IMR-90 (cell line): Measurements from ENCODE around the gene KRT33A. TPM values are rescaled to one million over a fixed set of nuclear protein-coding genes. Genes with fewer than 3 reads are reported as not detected.

ENCODE experiments used
- ATAC-seq: fragments of 200-7000 bp; cut with Tn5 transposase; 2 replicates; pipeline ENCODE4 v1.9.1; 2020; ENCODE audit warnings: low read depth, mild to moderate bottlenecking, moderate library complexity
- BruUV-seq: library from RNA; stranded (reverse); fragments of 400-500 nt; replicated peaks from 2 replicates; lab custom pipeline; 2021; lab: Mats Ljungman, UMichigan
- CTCF ChIA-PET: fragments of 300-600 bp; formaldehyde crosslinking; extraction: SDS; loops from one replicate; lab custom pipeline; 2021; ENCODE audit warnings: antibody characterized with exemption; lab: Yijun Ruan, JAX
- POLR2A ChIA-PET: fragments of 300-600 bp; sonication (Branson Sonifier 250); formaldehyde crosslinking; loops from one replicate; lab custom pipeline; 2022; ENCODE audit warnings: antibody characterized with exemption; ENCODE audit not compliant: unreplicated experiment; lab: Charles Lee
- DNase-seq: peaks from one replicate; pipeline ENCODE4 v3.0.0; 2013
- H2AFZ ChIP-seq: replicated peaks from 2 replicates; pipeline ENCODE3; 2013; ENCODE audit warnings: low read length, mild to moderate bottlenecking; ENCODE audit not compliant: poor library complexity
- H2AK5ac ChIP-seq: 2 replicates; pipeline ENCODE4 v1.6.1; 2013; ENCODE audit warnings: low read depth, low read length, inconsistent platforms
- H2AK9ac ChIP-seq: replicated peaks from 2 replicates; pipeline ENCODE3; 2013; ENCODE audit warnings: mild to moderate bottlenecking, low read depth, low read length, moderate library complexity; ENCODE audit not compliant: poor library complexity
- H2BK120ac ChIP-seq: 2 replicates; pipeline ENCODE4 v1.6.1; 2013; ENCODE audit warnings: low read depth, low read length, inconsistent platforms
- H2BK15ac ChIP-seq: 3 replicates; pipeline ENCODE4 v1.6.1; 2013; ENCODE audit warnings: low read depth, low read length, inconsistent platforms
- H2BK20ac ChIP-seq: 2 replicates; pipeline ENCODE4 v1.6.1; 2013; ENCODE audit warnings: low read depth, mild to moderate bottlenecking, inconsistent platforms, low read length, moderate library complexity
- H2BK5ac ChIP-seq: 2 replicates; pipeline ENCODE4 v1.6.1; 2013; ENCODE audit warnings: mild to moderate bottlenecking, low read depth, low read length, inconsistent platforms; ENCODE audit not compliant: poor library complexity, severe bottlenecking
- H3K14ac ChIP-seq: replicated peaks from 2 replicates; pipeline ENCODE4 v1.6.1; 2013; ENCODE audit warnings: low read depth, low read length, inconsistent platforms
- H3K18ac ChIP-seq: 2 replicates; pipeline ENCODE4 v1.6.1; 2013; ENCODE audit warnings: low read depth, low read length, control low read depth
- H3K23ac ChIP-seq: 2 replicates; pipeline ENCODE4 v1.6.1; 2013; ENCODE audit warnings: low read depth, low read length, inconsistent platforms
- H3K27ac ChIP-seq: 2 replicates; pipeline ENCODE4 v1.5.1; 2013; ENCODE audit warnings: mild to moderate bottlenecking, control low read depth, low read length; ENCODE audit not compliant: insufficient read depth
- H3K27me3 ChIP-seq: 2 replicates; pipeline ENCODE4 v1.6.1; 2013; ENCODE audit warnings: low read length; ENCODE audit not compliant: control insufficient read depth, insufficient read depth
- H3K36me3 ChIP-seq: 2 replicates; pipeline ENCODE4 v1.6.1; 2013; ENCODE audit warnings: low read length, mixed read lengths; ENCODE audit not compliant: control insufficient read depth, insufficient read depth
- H3K4ac ChIP-seq: 2 replicates; pipeline ENCODE4 v1.6.1; 2013; ENCODE audit warnings: low read depth, low read length, inconsistent platforms
- H3K4me1 ChIP-seq: 2 replicates; pipeline ENCODE4 v1.6.1; 2013; ENCODE audit warnings: low read length, mixed read lengths; ENCODE audit not compliant: control insufficient read depth, insufficient read depth
- H3K4me2 ChIP-seq: 2 replicates; pipeline ENCODE4 v1.6.1; 2013; ENCODE audit warnings: low read depth, mild to moderate bottlenecking, control low read depth, low read length, moderate library complexity
- H3K4me3 ChIP-seq: 2 replicates; pipeline ENCODE4 v1.5.1; 2013; ENCODE audit warnings: low read depth, mild to moderate bottlenecking, control low read depth, low read length, moderate library complexity; ENCODE audit not compliant: insufficient read depth
- H3K56ac ChIP-seq: 2 replicates; pipeline ENCODE4 v1.6.1; 2013; ENCODE audit warnings: low read length, inconsistent platforms; ENCODE audit not compliant: insufficient read depth; ENCODE audit errors: extremely low read depth
- H3K79me1 ChIP-seq, 2 experiments: 2 replicates each; pipeline ENCODE4 v1.6.1; 2013; ENCODE audit warnings: low read length in 2 of 2, inconsistent platforms in 1 of 2, low read depth in 1 of 2
- H3K9ac ChIP-seq: 2 replicates; pipeline ENCODE4 v1.6.1; 2013; ENCODE audit warnings: low read depth, low read length, control low read depth
- H3K9me1 ChIP-seq: 2 replicates; pipeline ENCODE4 v1.6.1; 2013; ENCODE audit warnings: low read length, inconsistent platforms; ENCODE audit not compliant: insufficient read depth
- H3K9me3 ChIP-seq: 2 replicates; pipeline ENCODE4 v1.6.1; 2013; ENCODE audit warnings: low read length; ENCODE audit not compliant: control insufficient read depth, insufficient read depth
- H4K20me1 ChIP-seq: 2 replicates; pipeline ENCODE4 v1.6.1; 2013; ENCODE audit warnings: low read length, inconsistent platforms; ENCODE audit not compliant: insufficient read depth
- H4K5ac ChIP-seq: 2 replicates; pipeline ENCODE4 v1.6.1; 2013; ENCODE audit warnings: mild to moderate bottlenecking, low read depth, low read length, control low read depth
- H4K8ac ChIP-seq, 2 experiments: 2 replicates each; pipeline ENCODE4 v1.6.1; 2013; ENCODE audit warnings: low read depth in 2 of 2, low read length in 2 of 2, control low read depth in 1 of 2, inconsistent platforms in 1 of 2
- H4K91ac ChIP-seq: 2 replicates; pipeline ENCODE4 v1.6.1; 2013; ENCODE audit warnings: low read depth, low read length, inconsistent platforms; ENCODE audit not compliant: insufficient read depth
- BHLHE40 ChIP-seq: fragments of 150-350 bp; IDR thresholded peaks from 2 replicates; pipeline ENCODE4 v1.6.1; 2016; ENCODE audit warnings: mild to moderate bottlenecking, low read depth, low read length
- CEBPB ChIP-seq: IDR thresholded peaks from 2 replicates; pipeline ENCODE4 v1.6.1; 2012; ENCODE audit warnings: low read depth, low read length, improper control_type of control experiment
- CHD1 ChIP-seq: IDR thresholded peaks from 2 replicates; pipeline ENCODE4 v1.6.1; 2012; ENCODE audit warnings: low read depth, low read length, improper control_type of control experiment
- CTCF ChIP-seq: conservative IDR thresholded peaks from 2 replicates; pipeline ENCODE4 v1.5.1; 2012; ENCODE audit warnings: mild to moderate bottlenecking, low read depth, low read length, improper control_type of control experiment
- FOS ChIP-seq: fragments of 150-350 bp; IDR thresholded peaks from 2 replicates; pipeline ENCODE4 v1.6.1; 2016; ENCODE audit warnings: low read depth, low read length
- MAFK ChIP-seq: IDR thresholded peaks from 2 replicates; pipeline ENCODE4 v1.6.1; 2012; ENCODE audit warnings: low read depth, low read length, improper control_type of control experiment
- MAZ ChIP-seq: IDR thresholded peaks from 2 replicates; pipeline ENCODE4 v1.6.1; 2012; ENCODE audit warnings: low read depth, mild to moderate bottlenecking, low read length, improper control_type of control experiment, moderate library complexity, borderline replicate concordance
- MXI1 ChIP-seq: IDR thresholded peaks from 2 replicates; pipeline ENCODE4 v1.6.1; 2012; ENCODE audit warnings: low read depth, mild to moderate bottlenecking, low read length, moderate library complexity, borderline replicate concordance
- NFE2L2 ChIP-seq: fragments of 150-350 bp; IDR thresholded peaks from 2 replicates; pipeline ENCODE4 v1.6.1; 2016; ENCODE audit warnings: low read depth, mild to moderate bottlenecking, low read length
- POLR2A ChIP-seq: IDR thresholded peaks from 2 replicates; pipeline ENCODE4 v1.6.1; 2012; ENCODE audit warnings: mild to moderate bottlenecking, low read depth, low read length
- RAD21 ChIP-seq: IDR thresholded peaks from 2 replicates; pipeline ENCODE4 v1.6.1; 2012; ENCODE audit warnings: low read length, improper control_type of control experiment
- RCOR1 ChIP-seq: IDR thresholded peaks from 2 replicates; pipeline ENCODE4 v1.6.1; 2012; ENCODE audit warnings: mild to moderate bottlenecking, low read length, improper control_type of control experiment; ENCODE audit not compliant: insufficient replicate concordance
- RFX5 ChIP-seq: IDR thresholded peaks from 2 replicates; pipeline ENCODE4 v1.8.0; 2012; ENCODE audit warnings: low read depth, mild to moderate bottlenecking, low read length, moderate library complexity
- SMC3 ChIP-seq: fragments of 150-350 bp; IDR thresholded peaks from 2 replicates; pipeline ENCODE4 v1.6.1; 2016; ENCODE audit warnings: low read depth, mild to moderate bottlenecking, antibody characterized with exemption, low read length, moderate library complexity
- WGBS, 2 experiments: methylation state at CpG; one replicate each; pipeline versions ENCODE4 v1.1.5 to v1.1.7; 2013; ENCODE audit warnings: missing lambda C conversion rate in 2 of 2; ENCODE audit not compliant: insufficient read length in 1 of 2; ENCODE audit errors: extremely low coverage in 2 of 2; 5-methylcytosine and 5-hydroxymethylcytosine counted together
- dilution Hi-C: fragments of 300-500 bp; cut with HindIII; formaldehyde crosslinking; loops from one replicate; pipeline ENCODE4 v1.14.3; 2018; ENCODE audit warnings: low sequenced_read_pairs; ENCODE audit not compliant: unreplicated experiment
- in situ Hi-C: fragments of 300-500 bp; cut with MboI; formaldehyde crosslinking; loops from 3 replicates; pipeline ENCODE4 v1.14.3; 2019; ENCODE audit warnings: low sequenced_read_pairs, inconsistent platforms, mixed read lengths
- intact Hi-C: fragments of 100-400 bp; cut with micrococcal nuclease; formaldehyde crosslinking; loops from 2 replicates; pipeline ENCODE4 v1.10.0; 2022
- polyA plus RNA-seq, 3 experiments: library from polyadenylated mRNA; depleted of rRNA; stranded (reverse); fragments of >200 nt; gene quantifications; 2 replicates each; pipeline ENCODE4 v1.2.3, GENCODE V29; 2012; ENCODE audit warnings: low replicate concordance in 1 of 3
- total RNA-seq: library from RNA; depleted of rRNA; stranded (reverse); fragments of >200 nt; gene quantifications from 2 replicates; pipeline ENCODE4 v1.2.3, GENCODE V29; 2012
- TF ChIP-seq, protein P1 (sequence below): fragments of 150-350 bp; IDR thresholded peaks from 2 replicates; pipeline ENCODE4 v1.6.1; 2016; ENCODE audit warnings: low read depth, mild to moderate bottlenecking, low read length, moderate library complexity, borderline replicate concordance
- TF ChIP-seq, protein P2 (sequence below): fragments of 150-350 bp; IDR thresholded peaks from 2 replicates; pipeline ENCODE4 v1.6.1; 2017; ENCODE audit warnings: mild to moderate bottlenecking, antibody characterized with exemption, low read length, low read depth

KRT33A gene
- total and polyA plus RNA-seq, 2 of the 4 experiments (the other 2 are of a cell fraction) = not detected

- H4K91ac ChIP-seq = no peak overlapping the region
- H3K4ac ChIP-seq = no peak overlapping the region
- TF ChIP-seq RCOR1 (no peak), POLR2A (no peak), MAZ (no peak), CEBPB (no peak), FOS (no peak), CTCF (no peak), BHLHE40 (no peak), RFX5 (no peak), SMC3 (no peak), MXI1 (no peak), RAD21 (no peak), CHD1 (no peak), MAFK (no peak), NFE2L2 (no peak)
- TF ChIP-seq, protein P1, sequence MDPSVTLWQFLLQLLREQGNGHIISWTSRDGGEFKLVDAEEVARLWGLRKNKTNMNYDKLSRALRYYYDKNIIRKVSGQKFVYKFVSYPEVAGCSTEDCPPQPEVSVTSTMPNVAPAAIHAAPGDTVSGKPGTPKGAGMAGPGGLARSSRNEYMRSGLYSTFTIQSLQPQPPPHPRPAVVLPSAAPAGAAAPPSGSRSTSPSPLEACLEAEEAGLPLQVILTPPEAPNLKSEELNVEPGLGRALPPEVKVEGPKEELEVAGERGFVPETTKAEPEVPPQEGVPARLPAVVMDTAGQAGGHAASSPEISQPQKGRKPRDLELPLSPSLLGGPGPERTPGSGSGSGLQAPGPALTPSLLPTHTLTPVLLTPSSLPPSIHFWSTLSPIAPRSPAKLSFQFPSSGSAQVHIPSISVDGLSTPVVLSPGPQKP = no peak
- TF ChIP-seq, protein P2, sequence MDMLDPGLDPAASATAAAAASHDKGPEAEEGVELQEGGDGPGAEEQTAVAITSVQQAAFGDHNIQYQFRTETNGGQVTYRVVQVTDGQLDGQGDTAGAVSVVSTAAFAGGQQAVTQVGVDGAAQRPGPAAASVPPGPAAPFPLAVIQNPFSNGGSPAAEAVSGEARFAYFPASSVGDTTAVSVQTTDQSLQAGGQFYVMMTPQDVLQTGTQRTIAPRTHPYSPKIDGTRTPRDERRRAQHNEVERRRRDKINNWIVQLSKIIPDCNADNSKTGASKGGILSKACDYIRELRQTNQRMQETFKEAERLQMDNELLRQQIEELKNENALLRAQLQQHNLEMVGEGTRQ = no peak
- H3K9me3 ChIP-seq = peaks cover 4% of the 10 kb centered on the region; the same call in 1 of the 2 replicates
- 86% methylated on average over 5 of the region's 17 CpGs; no CpG with 5 or more reads in 1 of the 2 experiments for WGBS, 2 experiments
- DNase-seq (no peak), ATAC-seq (no peak)
- H3K4me3 ChIP-seq = no peak overlapping the region
- dilution Hi-C loops (no loop called here), in situ Hi-C loops (loop anchor here (10.0 kb wide), 1 partner anchor 59 kb away; no protein-coding TSS in a partner anchor), intact Hi-C loops (no loop called here)
- H2AFZ ChIP-seq = peak overlapping the region; percentile 9
- H4K20me1 ChIP-seq = no peaks in the 10 kb centered on the region
- no peaks in the 10 kb centered on the region for H3K36me3 ChIP-seq
- no peak overlapping the region for H3K27ac ChIP-seq
- no peak overlapping the region for H3K18ac ChIP-seq
- no peak overlapping the region for H3K23ac ChIP-seq
- H3K4me2 ChIP-seq = no peak overlapping the region
- no peak overlapping the region for H2BK20ac ChIP-seq
- ChIA-PET CTCF (no interaction called here), POLR2A (no interaction called here)
- no peak overlapping the region for H3K56ac ChIP-seq
- H3K4me1 ChIP-seq = no peaks in the 10 kb centered on the region
- H3K9ac ChIP-seq = no peak overlapping the region
- H2AK5ac ChIP-seq = peak overlapping the region; percentile 65; the same call in 1 of the 2 replicates
- H3K27me3 ChIP-seq = peaks cover 5% of the 10 kb centered on the region
- no peak overlapping the region for H2BK15ac ChIP-seq
- no peak overlapping the region for H2BK5ac ChIP-seq
- no peak overlapping the region for H2BK120ac ChIP-seq
- no peaks in the 10 kb centered on the region for H3K79me1 ChIP-seq
- H4K5ac ChIP-seq = no peak overlapping the region
- H3K9me1 ChIP-seq = no peaks in the 10 kb centered on the region
- H4K8ac ChIP-seq = no peak overlapping the region
- H2AK9ac ChIP-seq = no peak overlapping the region
- BruUV-seq = no TSS peak
- H3K14ac ChIP-seq = no peak overlapping the region
Observed at GRCh38 chr17:41315814-41316445, 34.7 kb downstream of the KRT33A start.
